B cell (primary cell): ENCODE results near the gene MRPL54. TPM values are rescaled to one million over a fixed set of nuclear protein-coding genes. Genes with fewer than 3 reads are reported as not detected.

Source experiments
- ATAC-seq: fragments of 200-7000 bp; cut with Tn5 transposase; one replicate; pipeline ENCODE4 v1.10.0; 2021; ENCODE audit warnings: low read depth, mild to moderate bottlenecking, moderate number of reproducible peaks, moderate library complexity
- CTCF ChIA-PET: fragments of 350-600 bp; sonication (Branson Sonifier 250); formaldehyde crosslinking; loops from one replicate; lab custom pipeline; 2021; ENCODE audit warnings: antibody characterized with exemption, inconsistent platforms; lab: Charles Lee
- POLR2A ChIA-PET: fragments of 350-600 bp; sonication (Branson Sonifier 250); formaldehyde crosslinking; loops from one replicate; lab custom pipeline; 2021; ENCODE audit warnings: antibody characterized with exemption; lab: Charles Lee
- DNase-seq: peaks from one replicate; pipeline ENCODE4 v3.0.0; 2013
- H2AFZ ChIP-seq: 2 replicates; pipeline ENCODE4 v1.6.1; 2012; ENCODE audit warnings: mild to moderate bottlenecking, low read depth, low read length; ENCODE audit not compliant: insufficient read depth, poor library complexity, severe bottlenecking
- H3K27ac ChIP-seq, 2 donors: 1 replicate in 1 of 2; 2 replicates in 1 of 2; pipeline ENCODE4 v1.5.1; 2012 to 2013; ENCODE audit warnings: low read length in 2 of 2, mild to moderate bottlenecking in 2 of 2, moderate library complexity in 1 of 2
- H3K27me3 ChIP-seq, 4 experiments: fragments of 200-600 bp in 1 of 4; sonication (generic) in 1 of 4; replicated peaks in 1 of 4; 1 replicate in 2 of 4; 2 replicates in 2 of 4; pipeline versions ENCODE4 v1.6.1 to v1.7.0; 2013 to 2016; ENCODE audit warnings: low read length in 3 of 4, mild to moderate bottlenecking in 2 of 4, mixed read lengths in 1 of 4, moderate library complexity in 1 of 4; ENCODE audit not compliant: insufficient read depth in 4 of 4, control insufficient read depth in 3 of 4; ENCODE audit errors: control extremely low read depth in 1 of 4
- H3K36me3 ChIP-seq, 2 experiments: replicated peaks in 1 of 2; 1 replicate in 1 of 2; 2 replicates in 1 of 2; pipeline versions ENCODE4 v1.6.1 to v1.7.1; 2013; ENCODE audit warnings: low read length in 1 of 2; ENCODE audit not compliant: insufficient read depth in 2 of 2, control insufficient read depth in 1 of 2; ENCODE audit errors: control extremely low read depth in 1 of 2, extremely low read depth in 1 of 2
- H3K4me1 ChIP-seq, 2 donors: fragments of 200-600 bp in 1 of 2; sonication (generic) in 1 of 2; 1 replicate in 1 of 2; 2 replicates in 1 of 2; pipeline versions ENCODE4 v1.5.1 to v1.6.1; 2013 to 2017; ENCODE audit warnings: low read length in 2 of 2; ENCODE audit not compliant: control insufficient read depth in 2 of 2, insufficient read depth in 2 of 2
- H3K4me2 ChIP-seq: replicated peaks from 2 replicates; pipeline ENCODE3; 2012; ENCODE audit warnings: mild to moderate bottlenecking, low read depth, low read length; ENCODE audit not compliant: poor library complexity, severe bottlenecking
- H3K4me3 ChIP-seq, 5 experiments: fragments of 200-600 bp in 1 of 5; sonication (generic) in 1 of 5; 1 replicate in 3 of 5; 2 replicates in 2 of 5; pipeline versions ENCODE4 v1.5.1 to v1.7.0; 2011 to 2016; ENCODE audit warnings: low read length in 4 of 5, mild to moderate bottlenecking in 4 of 5, low read depth in 2 of 5, control low read depth in 1 of 5, moderate library complexity in 1 of 5; ENCODE audit not compliant: insufficient read depth in 1 of 5; ENCODE audit errors: control extremely low read depth in 1 of 5, extremely low read depth in 1 of 5
- H3K79me2 ChIP-seq: fragments of 200-600 bp; sonication (generic); one replicate; pipeline ENCODE4 v1.6.0; 2016; ENCODE audit warnings: low read length; ENCODE audit not compliant: control insufficient read depth, insufficient read depth
- H3K9ac ChIP-seq: fragments of 200-600 bp; sonication (generic); 2 replicates; pipeline ENCODE4 v1.6.1; 2017; ENCODE audit warnings: mild to moderate bottlenecking, low read length, moderate library complexity
- H3K9me3 ChIP-seq, 3 donors: one replicate each; pipeline versions ENCODE4 v1.6.1 to v1.7.1; 2013; ENCODE audit warnings: low read length in 2 of 3; ENCODE audit not compliant: control insufficient read depth in 2 of 3, insufficient read depth in 1 of 3; ENCODE audit errors: control extremely low read depth in 1 of 3
- H4K20me1 ChIP-seq: 2 replicates; pipeline ENCODE4 v1.6.0; 2012; ENCODE audit warnings: mild to moderate bottlenecking, low read length; ENCODE audit not compliant: insufficient read depth, control insufficient read depth, poor library complexity, severe bottlenecking
- H3K27ac Mint-ChIP-seq: one replicate; pipeline ENCODE4 v1.8.0; 2021; ENCODE audit warnings: mixed read lengths
- H3K27me3 Mint-ChIP-seq: one replicate; pipeline ENCODE4 v1.8.0; 2021; ENCODE audit warnings: mixed read lengths
- H3K4me1 Mint-ChIP-seq: one replicate; pipeline ENCODE4 v1.8.0; 2021; ENCODE audit warnings: mixed read lengths
- H3K4me3 Mint-ChIP-seq: one replicate; pipeline ENCODE4 v1.8.0; 2021; ENCODE audit warnings: mixed read lengths
- H3K9me3 Mint-ChIP-seq: one replicate; pipeline ENCODE4 v1.8.0; 2022; ENCODE audit warnings: mixed read lengths; ENCODE audit not compliant: insufficient read depth
- EZH2 ChIP-seq: IDR thresholded peaks from 2 replicates; pipeline ENCODE4 v1.6.1; 2012; ENCODE audit warnings: borderline replicate concordance, low read depth, mild to moderate bottlenecking, moderate library complexity, low read length; ENCODE audit not compliant: insufficient read depth, poor library complexity, severe bottlenecking
- WGBS: methylation state at CpG from one replicate; pipeline ENCODE4 v1.1.5; 2013; ENCODE audit warnings: missing lambda C conversion rate; ENCODE audit not compliant: insufficient coverage; 5-methylcytosine and 5-hydroxymethylcytosine counted together
- intact Hi-C: fragments of 100-400 bp; cut with micrococcal nuclease; formaldehyde crosslinking; loops from one replicate; pipeline ENCODE4 v1.10.0; 2022
- polyA plus RNA-seq: library from polyadenylated mRNA; depleted of rRNA; stranded (reverse); fragments of >200 nt; gene quantifications from 2 replicates; pipeline ENCODE4 v1.2.3, GENCODE V29; 2012
- total RNA-seq, 2 donors: library from RNA; stranded (reverse); fragments of 120-200 nt in 1 of 2; gene quantifications; 1 replicate in 1 of 2; 2 replicates in 1 of 2; pipeline versions ENCODE4 v1.2.3 to v1.2.4, GENCODE V29; 2013 to 2022
- TF ChIP-seq, protein P1 (sequence below): fragments of 200-600 bp; IDR thresholded peaks from one replicate; pipeline ENCODE4 v1.8.0; 2022; ENCODE audit warnings: antibody characterized with exemption, mild to moderate bottlenecking

MRPL54 gene
- total and polyA plus RNA-seq, 2 donors (not counting 1 experiment from before 2014, with no cell fraction given): 54.3 to 75.1 TPM

- Histone ChIP-seq H3K4me1 (peaks cover 44 to 66% of the 10 kb centered on the region in 2 donors), H3K4me2 (peak overlapping the region; percentile 74), H3K27ac (peak overlapping the region; percentile 71 to 85), H3K36me3 (no peaks in the 10 kb centered on the region), H3K9me3 (peaks cover 0 to 46% (median 0%) of the 10 kb centered on the region in 3 donors), H3K27me3 (no peaks in the 10 kb centered on the region), H3K4me3 (peak overlapping the region in 4 of 5 experiments; percentile 0 to 44 (median 14)), H4K20me1 (no peaks in the 10 kb centered on the region), H3K9ac (peak overlapping the region; percentile 48), H2AFZ (peak overlapping the region; percentile 61), H3K79me2 (no peaks in the 10 kb centered on the region)
- H3K4me3 Mint-ChIP-seq: peak overlapping the region; percentile 63
- WGBS: 26% methylated on average over 29 of the region's 38 CpGs
- CTCF ChIA-PET: no interaction called here
- peak; percentile 81 for DNase-seq
- peaks cover 63% of the 10 kb centered on the region for H3K4me1 Mint-ChIP-seq
- intact Hi-C loops: loop anchor here (1.0 kb wide), 1 partner anchor 11 kb away; no protein-coding TSS in a partner anchor
- H3K27ac Mint-ChIP-seq: peak overlapping the region; percentile 76
- ATAC-seq: peak; percentile 55
- TF ChIP-seq, protein P1, sequence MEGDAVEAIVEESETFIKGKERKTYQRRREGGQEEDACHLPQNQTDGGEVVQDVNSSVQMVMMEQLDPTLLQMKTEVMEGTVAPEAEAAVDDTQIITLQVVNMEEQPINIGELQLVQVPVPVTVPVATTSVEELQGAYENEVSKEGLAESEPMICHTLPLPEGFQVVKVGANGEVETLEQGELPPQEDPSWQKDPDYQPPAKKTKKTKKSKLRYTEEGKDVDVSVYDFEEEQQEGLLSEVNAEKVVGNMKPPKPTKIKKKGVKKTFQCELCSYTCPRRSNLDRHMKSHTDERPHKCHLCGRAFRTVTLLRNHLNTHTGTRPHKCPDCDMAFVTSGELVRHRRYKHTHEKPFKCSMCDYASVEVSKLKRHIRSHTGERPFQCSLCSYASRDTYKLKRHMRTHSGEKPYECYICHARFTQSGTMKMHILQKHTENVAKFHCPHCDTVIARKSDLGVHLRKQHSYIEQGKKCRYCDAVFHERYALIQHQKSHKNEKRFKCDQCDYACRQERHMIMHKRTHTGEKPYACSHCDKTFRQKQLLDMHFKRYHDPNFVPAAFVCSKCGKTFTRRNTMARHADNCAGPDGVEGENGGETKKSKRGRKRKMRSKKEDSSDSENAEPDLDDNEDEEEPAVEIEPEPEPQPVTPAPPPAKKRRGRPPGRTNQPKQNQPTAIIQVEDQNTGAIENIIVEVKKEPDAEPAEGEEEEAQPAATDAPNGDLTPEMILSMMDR: no peak
- TF ChIP-seq EZH2: no peak
- POLR2A ChIA-PET: interaction anchor here (2.5 kb wide), 1 partner anchor 48 kb away, joined by 14 read pairs; the partner anchor contains the start of genes APBA3 and MRPL54
- no peaks in the 10 kb centered on the region for H3K27me3 Mint-ChIP-seq
- peaks cover 4% of the 10 kb centered on the region for H3K9me3 Mint-ChIP-seq
These were observed 48.4 kb downstream of the MRPL54 start for GRCh38 chr19:3810708-3811355.
